HG03196 (cell line): ENCODE results near the gene CDK17.

ENCODE experiments used
- ATAC-seq: cut with Tn5 transposase; IDR thresholded peaks from one replicate; pipeline ENCODE4 v1.9.1; 2021; ENCODE audit not compliant: unreplicated experiment

Gene CDK17

DNA sequence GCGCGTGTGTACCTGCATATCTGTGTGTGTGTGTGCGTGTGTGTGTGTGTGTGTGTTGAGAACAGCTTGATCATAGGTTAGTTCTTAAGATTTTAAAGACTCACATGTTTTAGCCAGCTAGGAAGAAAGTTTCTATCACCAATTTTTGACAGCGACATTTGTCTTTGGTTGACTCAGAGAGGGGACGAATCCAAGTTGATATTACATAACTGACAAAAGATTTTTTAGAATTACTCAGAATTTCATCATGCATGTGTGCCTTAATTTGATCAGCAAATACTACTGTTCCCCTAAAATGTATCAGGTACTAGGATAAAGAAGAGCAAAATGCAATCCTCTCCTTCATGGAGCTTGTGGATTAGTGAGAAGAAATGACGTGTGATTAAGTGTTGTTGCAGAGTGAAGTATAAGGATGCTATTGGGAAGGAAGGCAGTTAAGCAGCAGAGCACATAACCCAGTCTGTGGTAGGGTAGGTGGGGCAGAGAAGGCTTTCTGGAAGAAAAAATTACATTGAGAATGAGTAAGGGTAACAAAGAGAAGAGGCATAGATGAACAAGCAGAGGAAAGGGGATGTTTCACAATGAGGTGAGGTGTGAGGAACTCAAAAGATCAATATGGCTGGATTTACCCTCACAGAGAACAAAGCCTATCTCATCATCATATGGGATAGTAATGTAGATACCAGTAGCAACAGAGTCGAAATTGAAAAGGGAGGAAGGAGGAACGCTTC is 128.6 kb downstream of the CDK17 start:
- ATAC-seq, result no peak

DNA sequence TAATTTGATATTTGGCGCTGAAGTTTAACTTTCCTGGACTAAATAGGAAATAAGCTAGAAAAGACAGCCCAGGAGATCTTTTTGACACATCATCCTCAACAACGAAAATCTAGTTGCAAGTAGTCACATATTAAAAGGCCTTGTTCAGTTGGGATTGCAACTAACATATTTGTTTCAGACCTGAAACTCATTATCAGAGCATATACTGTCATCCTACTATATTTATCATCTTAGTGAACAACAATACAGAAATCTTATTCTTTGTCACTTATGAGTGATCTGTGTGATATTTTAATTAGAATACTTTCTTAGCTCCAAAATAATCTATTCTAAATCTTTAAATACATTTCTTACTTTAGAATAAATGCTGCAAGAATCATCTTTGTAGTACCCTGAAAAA is 134.0 kb downstream of the CDK17 start:
- no peak for ATAC-seq

GRCh38 chr12:96265836-96266235 is 134.4 kb downstream of the CDK17 start:
- ATAC-seq, result no peak

DNA sequence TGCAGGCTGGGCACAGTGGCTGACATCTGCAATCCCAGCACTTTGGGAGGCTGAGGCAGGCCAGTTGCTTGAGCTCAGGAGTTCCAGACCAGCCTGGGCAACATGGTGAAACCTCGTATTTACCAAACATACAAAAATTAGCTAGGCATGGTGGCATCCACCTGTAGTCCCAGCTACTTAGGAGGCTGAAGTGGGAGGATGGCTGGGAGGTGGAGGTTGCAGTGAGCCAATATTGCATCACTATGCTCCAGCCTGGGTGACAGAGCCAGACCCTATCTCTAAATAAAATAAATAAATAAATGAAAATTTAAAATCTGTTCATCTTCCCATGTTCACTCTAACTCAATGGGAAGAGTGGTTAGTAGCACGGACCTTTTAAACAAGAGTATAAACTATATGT is 134.8 kb downstream of the CDK17 start:
- ATAC-seq, result no peak

GRCh38 chr12:96263449-96263902 is 136.8 kb downstream of the CDK17 start:
- no peak for ATAC-seq

DNA sequence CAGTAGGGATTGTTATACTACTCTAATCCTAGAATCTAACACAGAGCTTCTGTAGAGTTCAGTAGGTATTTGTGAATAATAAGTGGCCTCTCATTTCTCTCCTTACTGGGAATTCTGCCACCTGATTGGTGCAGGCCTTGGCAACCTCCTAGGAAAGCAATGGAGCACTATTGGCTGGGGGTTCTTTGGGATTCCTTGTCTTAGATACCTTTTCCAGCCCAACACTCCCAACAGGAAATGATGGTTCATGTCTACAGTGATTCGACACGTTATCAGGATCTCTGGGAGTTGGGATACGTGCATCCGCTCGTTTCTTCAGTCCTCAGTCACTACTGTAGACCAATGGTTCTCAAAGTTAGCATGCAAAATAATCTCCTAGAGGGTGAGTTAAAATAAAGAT is 138.7 kb downstream of the CDK17 start:
- no peak for ATAC-seq

GRCh38 chr12:96260644-96261043 is 139.6 kb downstream of the CDK17 start:
- ATAC-seq, result no peak

- ATAC-seq, result no peak
These were observed 140.0 kb downstream of the CDK17 start for GRCh38 chr12:96260231-96260630.

DNA sequence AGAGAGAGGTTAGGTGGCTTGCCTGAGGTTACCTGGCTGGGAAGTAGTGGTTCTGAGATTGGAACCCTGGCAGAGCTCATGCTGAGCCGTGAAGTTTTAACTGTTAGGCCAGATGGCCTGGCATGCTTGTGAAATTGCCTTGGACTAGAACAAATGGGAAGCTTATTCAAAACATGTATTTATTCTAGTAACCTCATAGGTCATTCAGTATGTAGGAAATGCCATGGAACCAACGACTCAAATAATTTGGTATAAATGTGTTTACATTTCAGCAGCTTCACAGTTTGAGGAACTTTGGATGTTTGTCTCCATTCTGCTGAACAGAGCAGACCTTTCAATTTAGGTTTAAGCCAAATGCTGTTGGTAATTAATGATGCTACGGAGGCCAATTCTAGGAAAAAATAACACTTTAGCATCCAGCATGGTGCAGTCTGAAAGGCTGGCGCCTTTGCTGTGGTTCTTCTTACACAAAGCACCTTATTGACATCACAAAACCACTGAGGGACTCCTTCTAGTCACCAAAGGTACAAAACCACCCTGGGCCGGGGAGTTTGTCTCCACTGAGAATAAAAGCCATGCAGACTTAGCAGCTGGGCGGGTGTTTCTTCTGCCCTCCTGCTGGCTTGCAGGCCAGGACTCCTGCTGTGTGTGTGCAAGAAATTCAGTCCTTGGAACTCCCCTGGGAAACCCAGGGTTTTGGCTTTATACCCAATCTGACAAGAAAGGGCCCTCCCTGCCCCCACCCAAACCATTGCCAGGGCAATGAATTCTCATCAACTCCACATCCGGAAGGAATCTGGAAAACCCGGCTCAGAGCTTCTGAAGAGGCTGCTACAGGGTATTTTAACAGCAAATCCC is 141.9 kb downstream of the CDK17 start:
- ATAC-seq, result no peak

DNA sequence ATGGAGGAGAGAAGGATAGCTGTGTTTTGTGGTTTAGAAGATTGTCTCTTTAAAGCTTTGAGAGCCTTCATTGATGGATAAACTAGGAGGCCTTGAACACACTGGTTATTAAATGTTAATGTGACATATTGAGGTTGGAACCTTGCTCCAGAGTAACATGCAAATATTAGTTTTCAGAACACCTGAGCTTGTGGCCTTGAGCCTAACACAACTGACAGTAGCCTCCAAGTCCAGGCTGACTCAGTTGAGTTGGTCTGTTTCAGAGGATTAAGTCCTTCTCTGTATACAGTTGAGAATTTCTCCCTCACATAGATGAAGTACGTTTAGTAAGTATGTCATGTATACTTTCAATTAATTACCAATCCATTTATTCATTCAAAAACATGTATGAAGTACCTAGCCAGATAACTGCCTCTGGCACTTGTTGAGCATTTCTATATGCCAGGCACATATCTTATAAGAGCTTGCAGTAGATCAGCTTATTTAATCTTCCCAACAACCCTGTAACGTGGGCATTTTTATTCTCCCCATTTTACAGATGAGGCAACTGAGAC is 142.6 kb downstream of the CDK17 start:
- ATAC-seq, result no peak

- no peak for ATAC-seq
These were observed 143.4 kb downstream of the CDK17 start for GRCh38 chr12:96256672-96257361.

- ATAC-seq, result no peak
These were observed 145.2 kb downstream of the CDK17 start for GRCh38 chr12:96255077-96255476.

DNA sequence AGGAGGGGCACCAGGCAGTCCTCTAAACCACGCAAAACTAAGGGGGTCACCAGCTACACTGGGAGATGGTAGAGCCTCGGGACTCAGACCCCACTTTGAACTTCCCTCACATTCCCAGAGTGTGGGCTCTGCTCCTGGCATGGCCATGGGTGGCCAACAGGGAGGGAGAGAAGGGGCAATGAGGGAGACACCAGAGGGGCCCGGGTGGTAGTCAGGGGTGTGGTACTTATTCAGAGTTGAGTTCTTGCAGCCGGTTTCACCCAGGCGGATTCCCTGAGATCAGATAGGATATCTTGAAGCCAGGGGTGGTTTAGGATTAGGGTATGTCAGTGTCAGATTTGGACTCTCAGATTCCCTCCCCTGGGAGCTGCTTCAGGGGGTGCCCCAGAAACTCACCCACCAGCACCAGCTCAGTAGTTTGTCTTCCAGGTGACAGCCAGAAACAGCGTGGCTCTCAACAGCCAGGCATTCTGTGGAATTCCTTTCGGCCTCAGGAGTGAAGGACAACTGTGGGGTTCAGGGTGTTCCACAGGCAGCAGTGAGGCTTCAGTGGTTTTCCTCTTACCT is 150.0 kb downstream of the CDK17 start:
- ATAC-seq, result no peak

GRCh38 chr12:96249196-96250118 is 150.8 kb downstream of the CDK17 start:
- no peak for ATAC-seq

- no peak for ATAC-seq
These were observed 151.9 kb downstream of the CDK17 start for GRCh38 chr12:96248136-96248931.

GRCh38 chr12:96247563-96247962 is 152.7 kb downstream of the CDK17 start:
- no peak for ATAC-seq

GRCh38 chr12:96246926-96247505 is 153.2 kb downstream of the CDK17 start:
- no peak for ATAC-seq

DNA sequence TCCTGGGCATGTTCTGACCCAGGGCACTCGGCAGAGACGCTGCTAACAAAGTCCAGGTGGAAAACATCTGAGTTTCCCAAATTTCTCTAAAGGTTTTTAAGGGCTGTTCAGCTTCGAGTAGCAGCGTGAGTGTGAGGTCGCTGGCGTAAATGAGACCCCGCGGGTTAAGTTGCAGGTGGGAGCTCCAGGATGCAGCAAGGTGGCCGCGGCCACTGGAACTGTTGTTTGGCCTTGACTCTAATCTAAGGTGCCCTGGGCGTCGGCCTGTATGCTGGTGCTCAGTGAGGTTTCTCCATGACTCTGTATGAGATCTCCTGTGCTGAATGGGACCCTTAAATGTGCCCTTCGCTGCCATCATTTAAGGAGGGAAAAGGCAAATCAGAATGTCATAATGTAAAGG is 155.4 kb downstream of the CDK17 start:
- ATAC-seq, result no peak

- no peak for ATAC-seq
These were observed 157.6 kb downstream of the CDK17 start for GRCh38 chr12:96242597-96242996.
